Activated naive CD8-positive, alpha-beta T cell treated with anti-CD3 and anti-CD28 coated beads for 36 hours (primary cell): ENCODE data around the gene RGS19. TPM values are rescaled to one million over a fixed set of nuclear protein-coding genes. Genes with fewer than 3 reads are reported as not detected.
A peak's percentile ranks its signal among the peaks of the same experiment; 100 is the strongest.

ENCODE experiments used
- DNase-seq: peaks from one replicate; pipeline ENCODE4 v3.0.0; 2021
- H3K27ac Mint-ChIP-seq: one replicate; pipeline ENCODE4 v1.8.0; 2022; ENCODE audit warnings: mild to moderate bottlenecking, moderate library complexity, mixed read lengths
- H3K27me3 Mint-ChIP-seq: one replicate; pipeline ENCODE4 v1.8.0; 2022; ENCODE audit warnings: mild to moderate bottlenecking, mixed read lengths
- H3K36me3 Mint-ChIP-seq: one replicate; pipeline ENCODE4 v1.8.0; 2021; ENCODE audit warnings: mild to moderate bottlenecking, mixed read lengths
- H3K4me1 Mint-ChIP-seq: one replicate; pipeline ENCODE4 v1.8.0; 2021; ENCODE audit warnings: mixed read lengths
- H3K4me3 Mint-ChIP-seq: one replicate; pipeline ENCODE4 v1.8.0; 2022; ENCODE audit warnings: mild to moderate bottlenecking, moderate library complexity, mixed read lengths
- H3K9me3 Mint-ChIP-seq: one replicate; pipeline ENCODE4 v1.8.0; 2022; ENCODE audit warnings: mixed read lengths
- total RNA-seq, 2 experiments: library from RNA; stranded (reverse); gene quantifications; one replicate each; pipeline ENCODE4 v1.2.3, GENCODE V29; 2021

The RGS19 gene
- total RNA-seq, 2 experiments from 2014 or later = 26.4 to 31.8 TPM

DNA sequence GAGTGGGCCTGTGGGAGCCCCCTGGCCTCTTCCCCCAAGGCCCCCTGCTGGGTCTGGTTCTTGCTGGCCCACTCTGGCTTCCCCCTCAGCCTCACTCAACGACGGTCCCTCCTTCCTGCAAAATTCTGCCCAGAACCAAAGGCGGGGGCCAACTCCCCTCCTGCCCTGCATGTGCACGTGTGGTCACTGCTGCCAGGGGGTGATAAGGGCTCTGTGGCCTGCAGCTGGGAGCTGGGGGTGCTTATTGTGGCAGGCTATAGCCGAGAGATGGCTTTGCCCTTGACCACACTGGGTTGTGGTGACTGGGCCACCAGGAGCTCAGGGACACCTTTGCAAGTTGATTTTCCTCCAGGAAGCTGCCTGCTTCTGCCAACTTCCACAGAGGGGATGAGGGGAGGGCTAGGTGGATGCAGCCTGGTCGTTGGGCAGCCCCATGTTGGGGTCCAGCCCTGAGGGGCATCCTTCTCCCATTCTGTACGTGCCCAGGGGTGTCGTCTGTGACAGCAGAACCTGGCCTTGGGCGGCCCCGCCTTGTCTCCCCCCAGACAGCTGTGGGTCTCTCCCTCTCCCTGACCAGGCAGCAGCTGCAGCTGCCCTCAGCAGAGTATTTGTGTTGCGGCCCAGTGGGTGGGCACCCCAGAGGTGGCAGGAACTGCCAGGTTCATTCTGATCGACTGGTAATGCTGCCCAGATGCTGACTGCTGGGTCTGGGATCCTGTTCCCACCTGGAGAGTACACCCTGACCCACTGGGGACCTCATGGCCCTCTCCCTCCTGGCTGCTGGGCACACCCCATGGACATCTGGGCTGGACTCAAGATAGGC, 10.7 kb downstream of the RGS19 start:
- no peak for DNase-seq
- Mint-ChIP-seq H3K27ac (no peak overlapping the region), H3K4me3 (no peak overlapping the region), H3K27me3 (no peaks in the 10 kb centered on the region), H3K9me3 (no peaks in the 10 kb centered on the region), H3K36me3 (peaks cover 2% of the 10 kb centered on the region), H3K4me1 (peaks cover 26% of the 10 kb centered on the region)

DNA sequence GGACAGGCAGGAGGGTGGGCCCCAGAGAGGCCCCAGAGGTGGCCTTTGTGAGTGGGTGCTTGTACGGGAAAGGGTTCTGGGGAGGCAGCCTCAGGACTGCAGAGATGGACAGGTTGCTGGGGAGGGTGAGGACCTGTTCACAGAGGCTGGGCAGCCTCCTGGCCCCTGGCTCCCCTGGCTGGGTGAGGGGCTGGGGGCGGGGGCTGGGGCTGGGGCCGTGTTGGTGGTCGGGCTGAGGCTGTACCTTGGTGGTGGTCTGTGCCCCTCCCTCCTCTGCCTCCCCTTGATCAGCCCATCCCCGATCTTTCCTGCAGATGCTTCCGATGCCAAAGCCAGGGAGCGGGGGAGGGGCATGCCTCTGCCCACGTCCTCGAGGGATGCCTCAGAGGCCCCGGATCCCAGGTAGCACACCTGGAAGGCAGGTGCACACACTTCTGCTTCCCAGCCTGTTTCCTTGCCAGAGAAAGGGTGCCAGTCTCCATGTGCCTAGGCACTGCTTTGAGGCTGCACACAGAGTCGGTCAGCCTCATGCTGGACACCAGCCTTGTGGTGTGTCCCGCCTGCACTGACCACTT, 11.5 kb downstream of the RGS19 start:
- Mint-ChIP-seq H3K27ac (no peak overlapping the region), H3K4me3 (no peak overlapping the region)

GRCh38 chr20:64067005-64067632, 12.2 kb downstream of the RGS19 start:
- H3K27me3 Mint-ChIP-seq = no peaks in the 10 kb centered on the region
- peaks cover 2% of the 10 kb centered on the region for H3K36me3 Mint-ChIP-seq
- no peak for DNase-seq
- no peak overlapping the region for H3K4me3 Mint-ChIP-seq
- no peaks in the 10 kb centered on the region for H3K9me3 Mint-ChIP-seq
- H3K4me1 Mint-ChIP-seq = peaks cover 28% of the 10 kb centered on the region
- H3K27ac Mint-ChIP-seq = no peak overlapping the region

More for the DNA sequence above, 11.5 kb downstream of the RGS19 start:
- DNase-seq = no peak
- H3K4me1 Mint-ChIP-seq = peaks cover 26% of the 10 kb centered on the region
- no peaks in the 10 kb centered on the region for H3K27me3 Mint-ChIP-seq
- H3K36me3 Mint-ChIP-seq = peaks cover 2% of the 10 kb centered on the region
- H3K9me3 Mint-ChIP-seq = no peaks in the 10 kb centered on the region

DNA sequence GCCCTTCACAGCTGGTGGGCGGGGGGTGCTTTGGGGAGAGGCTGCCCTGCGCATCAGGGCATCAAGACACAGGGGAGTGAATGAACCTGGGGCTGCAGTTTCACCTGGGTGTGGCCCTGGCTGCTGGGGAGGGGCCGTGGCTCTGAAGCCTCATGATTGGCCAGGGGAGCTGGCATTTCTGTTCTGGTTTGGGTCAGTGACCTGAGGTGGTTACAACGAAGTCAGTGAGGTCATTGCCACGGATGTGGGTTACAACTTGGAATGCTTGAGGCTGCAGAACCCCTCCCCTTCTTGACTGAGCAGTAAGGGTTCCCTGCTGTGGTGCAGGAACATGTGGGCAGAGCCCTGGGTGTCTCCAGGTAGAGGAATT, 13.4 kb downstream of the RGS19 start:
- Mint-ChIP-seq H3K4me1 (peaks cover 31% of the 10 kb centered on the region), H3K27me3 (no peaks in the 10 kb centered on the region), H3K4me3 (peak overlapping the region; percentile 11)

DNA sequence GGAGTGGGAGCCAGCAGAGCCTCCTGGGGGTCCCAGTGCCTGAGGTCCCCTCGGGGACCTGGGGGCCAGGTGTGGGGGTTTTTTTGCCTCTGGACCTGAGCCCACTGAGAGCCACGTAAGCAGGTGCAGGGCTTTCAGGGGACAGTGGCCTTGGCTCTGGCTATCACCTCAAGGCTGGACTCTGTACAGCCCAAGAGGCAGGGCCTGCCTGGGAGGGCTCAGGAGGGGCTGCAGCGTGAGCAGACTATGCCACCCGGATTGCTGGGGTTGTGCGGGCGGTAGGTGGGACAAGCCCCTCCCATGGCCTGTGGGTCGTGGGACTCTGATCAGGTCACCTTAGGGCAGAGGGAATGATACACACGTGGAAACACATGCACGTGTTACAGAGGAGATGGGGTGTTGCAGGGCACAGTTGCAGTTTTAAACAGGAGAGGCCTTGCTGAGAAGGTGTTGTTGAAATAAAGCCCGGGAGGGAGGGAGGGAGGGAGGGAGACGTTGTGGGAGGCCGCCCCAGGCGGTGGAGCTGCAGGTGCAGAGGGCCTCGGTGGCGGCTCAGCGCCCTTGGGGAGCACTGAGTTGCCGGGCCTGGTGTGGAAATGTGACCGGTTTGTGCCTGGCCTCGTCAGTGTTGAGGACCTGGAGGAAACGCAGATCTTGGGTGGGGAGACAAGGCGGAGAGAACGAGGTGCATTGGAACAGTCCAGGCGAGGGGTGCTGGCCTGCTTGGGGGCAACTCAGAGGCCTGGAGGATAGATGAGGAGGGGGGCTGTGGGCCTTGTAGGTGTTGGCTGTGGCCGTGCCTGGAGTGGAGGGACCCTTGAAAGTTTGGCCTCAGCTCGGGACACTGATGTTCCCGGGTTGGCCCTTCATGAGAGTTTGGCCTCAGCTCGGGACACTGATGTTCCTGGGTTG, 14.0 kb downstream of the RGS19 start:
- Mint-ChIP-seq H3K9me3 (no peaks in the 10 kb centered on the region), H3K36me3 (no peaks in the 10 kb centered on the region), H3K4me3 (peak overlapping the region; percentile 11), H3K27ac (peak overlapping the region; percentile 76), H3K4me1 (peaks cover 31% of the 10 kb centered on the region), H3K27me3 (no peaks in the 10 kb centered on the region)
- DNase-seq = no peak

More for the DNA sequence above, 13.4 kb downstream of the RGS19 start:
- peak; percentile 69 for DNase-seq
- Mint-ChIP-seq H3K36me3 (peaks cover 2% of the 10 kb centered on the region), H3K27ac (peak overlapping the region; percentile 23), H3K9me3 (no peaks in the 10 kb centered on the region)

DNA sequence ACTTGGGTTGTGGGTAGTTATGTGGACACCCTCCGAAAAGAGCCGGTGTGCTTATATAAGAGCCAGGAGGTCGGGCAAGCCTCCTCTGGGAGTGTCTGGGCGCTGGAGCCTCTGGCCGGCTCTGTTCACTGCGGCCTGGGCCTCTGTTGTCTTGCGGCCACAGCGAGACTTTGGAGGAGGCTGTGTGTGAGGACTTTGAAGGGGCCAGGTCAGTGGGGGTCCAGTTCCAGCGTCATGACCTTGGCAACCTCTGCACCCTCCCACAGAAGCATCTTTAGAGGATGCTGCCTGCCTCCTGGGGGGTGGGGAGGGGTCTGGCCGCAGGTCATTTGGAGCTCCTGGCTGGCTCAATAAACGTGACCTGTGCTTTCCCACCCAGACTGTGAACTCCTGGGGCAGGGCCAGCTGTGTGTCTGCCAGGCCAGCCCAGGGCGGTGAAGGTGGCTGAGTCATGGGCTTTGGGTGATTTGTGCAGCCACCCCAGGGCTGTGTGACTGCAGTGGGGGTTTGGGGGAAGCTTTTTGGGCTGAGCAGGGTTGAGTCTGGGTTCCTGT, 15.1 kb downstream of the RGS19 start:
- H3K27ac Mint-ChIP-seq = peak overlapping the region; percentile 83
- no peak for DNase-seq
- peak overlapping the region; percentile 91 for H3K4me3 Mint-ChIP-seq
- peaks cover 31% of the 10 kb centered on the region for H3K4me1 Mint-ChIP-seq
- no peaks in the 10 kb centered on the region for H3K9me3 Mint-ChIP-seq
- no peaks in the 10 kb centered on the region for H3K27me3 Mint-ChIP-seq
- no peaks in the 10 kb centered on the region for H3K36me3 Mint-ChIP-seq

DNA sequence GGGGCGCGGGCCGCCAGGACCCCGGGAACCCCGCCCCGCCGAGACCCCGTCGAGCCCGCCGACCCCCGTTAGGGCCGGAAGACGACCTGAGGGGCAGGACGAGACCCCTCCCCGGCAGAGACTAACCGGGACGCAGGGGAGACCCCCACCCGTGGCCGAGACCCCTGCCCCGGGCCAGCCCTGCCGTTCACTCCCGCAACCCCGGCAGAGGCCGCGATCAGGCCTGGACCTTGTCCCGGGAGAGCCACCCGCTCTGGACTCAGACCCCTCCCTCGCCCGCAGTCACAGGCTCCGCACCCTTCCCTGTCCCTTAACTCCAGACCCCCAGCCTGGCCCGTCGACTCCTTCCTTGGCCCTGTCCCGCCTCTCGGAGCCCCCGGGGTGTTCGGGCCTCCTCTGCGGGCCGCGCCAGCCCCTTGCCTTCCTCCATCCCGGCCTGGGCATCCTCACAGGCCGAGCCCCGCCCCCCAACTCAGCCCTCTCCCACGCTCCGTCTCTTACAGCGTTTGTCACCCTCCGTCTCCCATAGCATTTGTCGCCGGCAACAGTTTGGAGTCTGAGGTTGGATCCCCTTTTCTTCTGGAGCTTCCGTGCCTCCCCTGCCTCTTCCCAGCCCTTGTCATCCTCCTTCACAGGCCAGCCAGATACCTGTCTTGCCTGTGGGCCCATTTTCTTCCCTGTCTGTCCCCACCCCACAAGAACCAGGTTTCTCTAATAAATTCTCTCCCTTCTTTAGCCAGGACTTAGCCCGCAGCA, 15.8 kb downstream of the RGS19 start:
- Mint-ChIP-seq H3K9me3 (no peaks in the 10 kb centered on the region), H3K27ac (peak overlapping the region; percentile 83), H3K4me3 (peak overlapping the region; percentile 91), H3K27me3 (no peaks in the 10 kb centered on the region), H3K36me3 (no peaks in the 10 kb centered on the region), H3K4me1 (peaks cover 32% of the 10 kb centered on the region)
- DNase-seq = peak; percentile 54

GRCh38 chr20:64062596-64063388, 16.5 kb downstream of the RGS19 start, which contains the start of gene TCEA2:
TSS of gene TCEA2 (plus strand) at chr20:64063198. CDS start at chr20:64063313, 115 bp downstream.
- peaks cover 37% of the 10 kb centered on the region for H3K4me1 Mint-ChIP-seq
- H3K27ac Mint-ChIP-seq = peak within 1 kb of the TSS; percentile 83

DNA sequence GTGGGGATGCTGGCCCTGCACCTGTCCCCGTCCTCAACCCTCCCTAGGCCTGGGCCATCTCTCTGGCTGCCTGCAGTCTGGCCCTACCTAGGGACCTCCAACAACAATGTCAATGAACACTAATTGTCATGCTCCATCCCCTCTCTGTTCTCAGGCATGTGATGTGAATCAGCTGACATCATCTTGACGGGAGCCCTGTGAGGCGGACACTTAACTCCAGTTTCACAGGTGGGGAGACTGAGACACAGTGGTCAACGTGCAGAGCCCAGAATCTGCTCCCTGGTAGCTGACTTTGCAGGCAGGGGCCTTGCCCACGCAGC, 17.1 kb downstream of the RGS19 start:
- Mint-ChIP-seq H3K4me1 (peaks cover 39% of the 10 kb centered on the region), H3K4me3 (peak overlapping the region; percentile 91), H3K27ac (no peak overlapping the region), H3K9me3 (no peaks in the 10 kb centered on the region), H3K27me3 (no peaks in the 10 kb centered on the region), H3K36me3 (no peaks in the 10 kb centered on the region)
- DNase-seq = no peak

More at GRCh38 chr20:64062596-64063388, 16.5 kb downstream of the RGS19 start, which contains the start of gene TCEA2:
- H3K36me3 Mint-ChIP-seq = no peaks in the 10 kb centered on the region
- H3K9me3 Mint-ChIP-seq = no peaks in the 10 kb centered on the region
- peak; percentile 95 for DNase-seq
- H3K27me3 Mint-ChIP-seq = no peaks in the 10 kb centered on the region
- H3K4me3 Mint-ChIP-seq = peak within 1 kb of the TSS; percentile 91

DNA sequence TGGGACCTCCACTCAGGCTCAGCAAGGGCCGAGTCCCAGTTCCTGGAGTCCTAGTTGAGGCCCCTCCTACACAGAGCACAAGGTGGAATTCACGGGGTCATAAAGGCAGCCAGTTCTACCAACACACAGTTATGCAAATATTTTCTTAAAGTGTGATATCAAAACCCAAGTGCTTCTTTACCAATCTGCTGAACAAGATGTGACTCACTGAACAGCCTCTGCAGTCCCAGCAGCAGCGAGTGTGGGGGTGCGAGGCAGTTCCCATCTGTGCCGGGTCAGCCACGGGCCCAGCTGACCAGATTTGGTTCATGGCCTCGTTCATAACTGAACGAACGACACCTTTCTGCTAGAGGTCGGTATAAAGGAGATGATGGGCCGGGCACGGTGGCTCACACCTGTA, 20.8 kb downstream of the RGS19 start:
- no peak for DNase-seq
- Mint-ChIP-seq H3K27me3 (peaks cover 3% of the 10 kb centered on the region), H3K27ac (peak overlapping the region; percentile 58), H3K4me3 (peak overlapping the region; percentile 77), H3K36me3 (no peaks in the 10 kb centered on the region), H3K4me1 (peaks cover 14% of the 10 kb centered on the region), H3K9me3 (no peaks in the 10 kb centered on the region)

GRCh38 chr20:64057628-64058498, 21.5 kb downstream of the RGS19 start:
- Mint-ChIP-seq H3K27ac (peak overlapping the region; percentile 63), H3K36me3 (no peaks in the 10 kb centered on the region), H3K9me3 (no peaks in the 10 kb centered on the region), H3K27me3 (peaks cover 9% of the 10 kb centered on the region), H3K4me1 (peaks cover 14% of the 10 kb centered on the region), H3K4me3 (peak overlapping the region; percentile 77)
- peak; percentile 83 for DNase-seq

- Mint-ChIP-seq H3K9me3 (no peaks in the 10 kb centered on the region), H3K4me3 (peak overlapping the region; percentile 77), H3K27ac (peak overlapping the region; percentile 63), H3K27me3 (peaks cover 13% of the 10 kb centered on the region), H3K4me1 (peaks cover 11% of the 10 kb centered on the region), H3K36me3 (no peaks in the 10 kb centered on the region)
- DNase-seq = peak; percentile 44
These were observed 22.3 kb downstream of the RGS19 start for GRCh38 chr20:64056889-64057627.
